GM21717 (cell line): ENCODE results near the gene RPS17.
"Not testable (repeated sequence)": the region's sequence is repeated elsewhere in the genome, so short reads cannot be mapped to it uniquely, and the experiment has no call there.

ENCODE experiments used
- ATAC-seq: cut with Tn5 transposase; IDR thresholded peaks from one replicate; pipeline ENCODE4 v1.9.1; 2021; ENCODE audit warnings: mild to moderate bottlenecking, moderate library complexity; ENCODE audit not compliant: unreplicated experiment

Gene RPS17

GRCh38 chr15:82530006-82530405 lies 10.3 kb downstream of the RPS17 start:
- no peak for ATAC-seq

- not testable (repeated sequence) for ATAC-seq
Observed at GRCh38 chr15:82513587-82513986, 26.7 kb downstream of the RPS17 start.

- ATAC-seq: not testable (repeated sequence)
Observed at GRCh38 chr15:82507693-82508092, 32.6 kb downstream of the RPS17 start.

GRCh38 chr15:82507087-82507486 lies 33.2 kb downstream of the RPS17 start:
- ATAC-seq: not testable (repeated sequence)

GRCh38 chr15:82505842-82506241 lies 34.4 kb downstream of the RPS17 start:
- ATAC-seq: not testable (repeated sequence)

GRCh38 chr15:82504074-82504473 lies 36.2 kb downstream of the RPS17 start:
- ATAC-seq: not testable (repeated sequence)

- not testable (repeated sequence) for ATAC-seq
Observed at GRCh38 chr15:82502700-82503339, 37.4 kb downstream of the RPS17 start.

- ATAC-seq: not testable (repeated sequence)
Observed at GRCh38 chr15:82500772-82501171, 39.5 kb downstream of the RPS17 start.

- not testable (repeated sequence) for ATAC-seq
Observed at GRCh38 chr15:82497978-82498377, 42.3 kb downstream of the RPS17 start.

GRCh38 chr15:82488250-82488649 lies 52.0 kb downstream of the RPS17 start:
- ATAC-seq: not testable (repeated sequence)

GRCh38 chr15:82487045-82487444 lies 53.2 kb downstream of the RPS17 start:
- not testable (repeated sequence) for ATAC-seq
